EL (cell line): ENCODE results near the gene RAB10.
A peak's percentile ranks its signal among the peaks of the same experiment; 100 is the strongest.
"Not testable (repeated sequence)": the region's sequence is repeated elsewhere in the genome, so short reads cannot be mapped to it uniquely, and the experiment has no call there.

ENCODE experiments used
- DNase-seq: peaks from one replicate; pipeline ENCODE4 v3.0.0-alpha.2; 2016

The RAB10 gene

DNA sequence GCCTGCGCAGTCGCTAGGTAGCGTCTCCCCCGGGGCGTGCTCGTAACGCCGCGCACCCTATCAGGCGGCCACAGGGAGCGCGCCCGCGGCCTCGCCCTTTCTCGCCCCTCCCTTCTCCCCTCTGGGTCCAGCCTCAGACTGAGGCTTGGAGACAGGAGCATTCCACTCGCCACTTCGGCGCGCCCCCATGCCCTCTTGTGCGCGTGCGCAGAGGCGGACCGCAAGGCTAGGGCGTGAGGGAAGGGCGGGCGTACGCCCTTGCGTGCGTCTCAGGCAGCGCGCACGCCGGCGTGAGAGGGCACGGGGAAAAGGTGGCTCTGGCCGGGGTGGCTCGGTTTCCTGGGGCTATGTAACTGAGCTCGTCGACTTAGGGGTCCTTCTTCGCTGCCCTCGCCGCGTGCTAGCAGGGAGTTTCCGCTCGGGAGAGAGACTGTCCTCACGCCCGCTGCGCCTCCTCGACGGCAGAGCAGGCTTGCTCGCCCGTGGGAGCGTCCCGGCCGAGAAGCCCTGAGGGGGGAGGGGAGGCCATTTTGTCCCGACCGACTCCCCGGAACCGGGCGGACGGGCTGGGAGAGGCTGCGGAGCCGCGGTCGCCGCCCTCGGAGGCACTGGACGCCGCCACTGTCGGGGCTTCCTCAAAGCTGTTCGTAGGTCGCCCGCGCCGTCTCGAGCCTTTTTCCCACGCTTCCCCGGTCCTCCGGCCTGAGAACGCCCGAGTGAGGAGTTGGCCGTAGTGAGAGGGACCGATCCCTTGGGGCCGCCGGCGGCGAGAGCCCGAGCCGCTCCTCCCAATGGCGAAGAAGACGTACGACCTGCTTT is at the start of gene RAB10:
RAB10 (plus strand) TSS at position 267 of the 819 bp plus-strand sequence; CDS start at position 792, 525 bp downstream.
- peak; percentile 99 for DNase-seq

GRCh38 chr2:25988134-25988533 is 45.8 kb upstream of the RAB10 start:
- DNase-seq, result no peak

DNA sequence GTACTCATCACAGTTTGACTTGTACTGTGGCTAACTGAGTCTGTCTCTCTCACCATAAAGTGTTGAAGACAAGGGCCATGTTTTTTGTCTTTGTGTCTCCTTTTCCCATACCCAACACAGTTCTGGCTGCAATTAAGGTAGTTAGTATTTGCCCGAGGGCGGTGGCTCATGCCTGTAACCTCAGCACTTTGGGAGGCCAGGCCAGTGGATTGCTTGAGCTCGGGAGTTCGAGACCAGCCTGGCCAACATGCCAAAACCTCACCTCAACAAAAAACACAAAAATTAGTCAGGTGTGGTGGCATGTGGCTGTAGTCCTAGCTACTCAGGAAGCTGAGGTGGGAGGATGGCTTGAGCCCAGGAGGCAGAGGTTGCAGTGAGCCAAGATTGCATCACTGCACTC is 44.7 kb upstream of the RAB10 start:
- no peak for DNase-seq

GRCh38 chr2:25991965-25992364 is 41.9 kb upstream of the RAB10 start:
- DNase-seq, result no peak

- no peak for DNase-seq
Observed at GRCh38 chr2:25992556-25992955, 41.3 kb upstream of the RAB10 start.

DNA sequence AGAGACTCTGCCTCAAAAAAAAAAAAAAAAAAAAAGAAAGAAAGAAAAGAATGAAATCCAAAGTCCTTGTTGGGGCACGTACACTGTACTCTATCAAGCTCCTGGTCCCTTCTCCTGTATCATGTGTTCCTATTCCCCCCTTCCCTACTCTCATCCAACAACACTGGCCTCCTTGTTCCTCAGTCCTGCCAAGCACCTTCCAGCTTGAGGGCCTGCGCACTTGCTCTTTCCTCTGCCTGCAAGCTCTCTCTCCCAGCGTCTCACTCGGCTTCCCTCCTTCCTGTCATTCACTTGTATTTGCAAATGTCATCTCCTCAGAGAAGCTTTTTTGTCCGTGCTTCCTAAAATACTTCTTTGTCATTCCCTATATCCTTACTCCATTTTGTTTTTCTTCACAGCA is 40.8 kb upstream of the RAB10 start:
- DNase-seq, result no peak

- DNase-seq, result no peak
Observed at GRCh38 chr2:25994509-25994908, 39.4 kb upstream of the RAB10 start.

GRCh38 chr2:25996844-25997243 is 37.0 kb upstream of the RAB10 start:
- no peak for DNase-seq

- not testable (repeated sequence) for DNase-seq
Observed at GRCh38 chr2:25998816-25999383, 35.0 kb upstream of the RAB10 start.

GRCh38 chr2:25999406-25999805 is 34.5 kb upstream of the RAB10 start:
- DNase-seq, result not testable (repeated sequence)

DNA sequence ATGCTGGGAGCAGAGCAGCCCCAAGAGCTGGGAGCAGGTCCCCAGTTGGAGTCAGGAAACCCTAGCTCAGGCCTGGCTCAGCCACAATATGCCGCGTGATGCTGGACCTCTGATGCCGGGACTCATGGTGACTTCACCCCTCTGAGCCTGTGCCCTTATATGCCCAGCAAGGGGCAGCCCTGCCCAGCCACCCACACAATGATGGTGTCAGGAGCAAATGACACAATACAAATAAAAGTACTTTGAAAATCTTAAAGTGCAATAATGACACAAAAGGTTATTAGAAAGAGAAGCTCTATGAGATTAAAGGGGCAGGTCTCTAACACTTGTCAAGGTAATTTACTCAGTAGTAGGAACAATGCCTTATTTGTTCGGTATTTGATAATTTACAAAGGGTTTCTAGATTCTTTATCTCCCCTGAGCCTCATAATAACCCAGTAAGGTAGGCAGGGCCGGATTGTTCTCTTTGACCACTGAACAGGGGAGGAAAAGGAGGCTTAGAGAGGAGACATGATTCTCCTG is 33.3 kb upstream of the RAB10 start:
- no peak for DNase-seq

DNA sequence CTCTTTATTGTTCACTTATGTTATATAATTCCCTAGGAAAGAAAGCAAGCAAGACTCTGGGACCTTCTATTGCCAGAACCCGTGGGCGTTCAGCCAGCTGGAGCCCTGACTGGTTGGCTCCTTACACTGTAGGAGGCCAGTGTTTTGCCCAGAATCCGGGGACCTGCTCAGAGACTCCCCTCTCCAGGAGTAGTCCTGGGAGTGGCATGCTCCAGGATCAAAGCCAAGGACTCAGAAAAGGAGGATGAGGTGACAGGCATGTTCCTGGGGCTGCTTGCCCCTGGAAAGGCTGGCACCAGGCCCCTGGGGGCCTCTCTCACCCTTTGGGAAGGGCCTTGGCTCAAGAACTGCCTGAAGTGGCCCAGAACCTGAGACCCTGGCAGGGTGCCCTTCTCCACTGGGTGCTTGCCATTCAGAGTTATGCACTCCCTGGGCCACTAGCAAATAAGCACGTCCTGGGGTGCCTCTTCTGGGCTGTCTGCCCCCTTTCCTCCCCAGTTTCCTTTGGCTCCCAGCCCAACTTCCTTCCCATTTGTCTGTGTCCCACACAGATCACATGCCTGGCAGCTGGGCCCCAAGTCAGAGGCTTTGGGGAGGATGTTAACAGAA is 32.0 kb upstream of the RAB10 start:
- no peak for DNase-seq

GRCh38 chr2:26002632-26003310 is 31.1 kb upstream of the RAB10 start:
- DNase-seq, result no peak

DNA sequence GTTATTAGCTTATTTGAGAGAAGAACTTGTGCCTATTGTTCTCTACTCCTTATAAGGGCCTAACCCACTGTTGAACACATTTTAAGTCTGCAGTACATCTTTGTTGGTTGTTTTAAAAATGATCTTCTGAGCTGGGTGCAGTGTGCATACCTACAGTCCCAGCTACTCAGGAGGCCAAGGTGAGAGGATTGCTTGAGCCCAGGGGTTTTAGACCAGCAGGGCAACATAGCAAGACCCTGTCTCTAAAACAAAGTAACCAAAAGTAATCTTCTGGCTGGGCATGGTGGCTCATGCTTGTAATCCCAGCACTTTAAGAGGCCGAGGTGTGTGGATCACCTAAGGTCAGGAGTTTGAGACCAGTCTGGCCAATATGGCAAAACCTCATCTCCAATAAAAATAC is 25.8 kb upstream of the RAB10 start:
- DNase-seq, result no peak

DNA sequence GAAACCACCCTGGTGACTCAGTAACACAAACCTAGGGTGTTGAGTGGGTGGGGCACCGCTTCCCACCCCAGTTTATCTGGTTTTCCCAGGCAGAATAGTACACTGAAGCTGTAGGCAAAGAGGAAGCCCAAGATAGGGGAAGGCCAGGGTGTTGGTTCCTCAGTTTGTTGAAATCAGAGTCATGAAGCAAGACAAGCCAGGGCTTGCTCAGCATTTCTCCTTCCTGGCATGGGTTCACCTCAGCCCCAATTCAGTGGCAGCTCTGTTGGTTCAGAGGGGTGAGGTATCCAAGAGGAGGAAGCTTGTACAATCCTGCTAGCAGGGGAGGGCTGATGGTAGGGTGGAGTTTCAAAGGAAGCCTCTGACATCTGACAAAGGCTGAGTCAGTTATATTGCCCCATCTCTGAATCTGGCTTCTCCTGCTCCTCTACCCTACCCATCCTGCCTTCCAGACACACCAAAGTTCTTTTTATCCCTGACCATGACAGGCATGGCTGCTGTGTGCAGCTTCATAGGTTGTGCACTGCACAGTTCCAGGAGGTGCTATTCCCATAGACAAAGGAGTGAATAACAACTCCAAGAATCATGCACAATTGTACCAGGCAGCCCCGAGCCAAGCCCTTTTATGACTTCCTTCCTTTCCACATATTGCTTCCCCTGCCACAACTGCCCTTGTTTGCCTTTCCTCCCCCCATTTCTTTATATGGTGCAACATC is 24.9 kb upstream of the RAB10 start:
- DNase-seq, result peak; percentile 72

DNA sequence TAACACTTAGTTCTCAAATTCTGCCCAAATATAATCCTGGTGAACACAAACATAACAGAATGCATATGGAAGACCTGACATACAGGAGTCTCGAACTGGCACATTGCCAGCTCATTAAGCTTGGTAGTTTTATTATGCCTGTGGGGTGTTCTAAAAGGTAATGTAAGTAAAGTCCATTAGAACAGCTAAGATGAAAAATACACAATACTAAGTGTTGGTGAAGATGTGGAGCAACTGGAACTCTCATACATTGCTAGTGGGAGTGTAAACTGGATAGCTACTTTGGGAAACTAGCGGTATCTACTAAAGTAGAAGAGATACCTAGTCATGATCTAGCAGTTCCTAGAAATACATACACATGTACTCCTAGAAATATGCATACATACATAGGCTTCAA is 24.3 kb upstream of the RAB10 start:
- DNase-seq, result no peak

DNA sequence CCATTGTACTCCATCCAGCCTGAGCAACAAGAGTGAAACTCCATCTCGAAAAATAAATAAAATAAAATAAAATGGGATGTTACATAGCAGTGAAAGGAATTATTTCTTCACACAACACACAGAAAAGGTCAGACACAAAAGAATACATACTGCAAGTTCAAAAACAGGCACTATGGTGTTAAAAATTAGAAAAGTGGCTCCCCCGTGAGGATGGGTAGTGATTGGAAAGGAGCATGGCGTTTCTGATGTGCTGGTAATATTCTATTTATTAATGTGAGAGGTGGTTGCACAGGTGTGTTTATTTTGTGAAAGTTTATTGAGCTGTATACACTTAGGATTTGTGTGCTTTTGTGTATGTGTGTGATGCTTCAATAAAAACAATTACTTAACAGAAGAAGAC is 22.9 kb upstream of the RAB10 start:
- DNase-seq, result no peak

GRCh38 chr2:26011609-26011989 is 22.3 kb upstream of the RAB10 start:
- no peak for DNase-seq

- DNase-seq, result peak; percentile 72
Observed at GRCh38 chr2:26011990-26012856, 21.7 kb upstream of the RAB10 start.

GRCh38 chr2:26013668-26014067 is 20.2 kb upstream of the RAB10 start:
- DNase-seq, result no peak

DNA sequence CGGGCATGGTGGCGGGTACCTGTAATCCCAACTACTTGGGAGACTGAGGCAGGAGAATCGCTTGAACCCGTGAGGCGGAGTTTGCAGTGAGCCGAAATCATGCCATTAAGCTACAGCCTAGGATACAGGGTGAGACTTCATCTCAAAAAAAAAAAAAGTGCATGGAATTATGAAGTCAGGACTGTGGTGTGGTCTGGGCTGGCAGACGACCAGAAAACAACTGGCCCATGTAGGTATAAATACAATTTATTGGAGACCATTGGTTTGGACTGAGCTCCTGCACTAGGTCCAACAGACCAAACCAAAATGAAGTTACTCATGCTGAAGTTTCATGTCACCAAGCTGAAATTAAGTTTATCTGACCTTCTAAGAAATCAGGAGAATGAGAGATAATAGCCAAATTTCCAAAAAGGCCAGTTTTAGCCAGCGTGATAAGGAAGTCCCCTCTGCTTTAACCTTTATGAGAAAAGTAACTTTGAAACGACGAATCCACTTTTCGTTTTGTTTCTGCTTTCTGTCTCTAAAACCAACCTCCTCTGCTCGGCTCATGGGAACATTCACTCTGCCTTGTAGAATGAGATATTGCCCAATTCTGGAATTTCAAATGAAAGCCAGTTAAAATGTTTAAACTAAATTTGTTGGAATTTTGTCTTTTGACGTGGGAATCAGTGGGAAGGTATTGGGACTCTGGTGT is 17.7 kb upstream of the RAB10 start:
- DNase-seq, result no peak
